ENCODE results near the gene NT5C3B.

Gene NT5C3B

DNA sequence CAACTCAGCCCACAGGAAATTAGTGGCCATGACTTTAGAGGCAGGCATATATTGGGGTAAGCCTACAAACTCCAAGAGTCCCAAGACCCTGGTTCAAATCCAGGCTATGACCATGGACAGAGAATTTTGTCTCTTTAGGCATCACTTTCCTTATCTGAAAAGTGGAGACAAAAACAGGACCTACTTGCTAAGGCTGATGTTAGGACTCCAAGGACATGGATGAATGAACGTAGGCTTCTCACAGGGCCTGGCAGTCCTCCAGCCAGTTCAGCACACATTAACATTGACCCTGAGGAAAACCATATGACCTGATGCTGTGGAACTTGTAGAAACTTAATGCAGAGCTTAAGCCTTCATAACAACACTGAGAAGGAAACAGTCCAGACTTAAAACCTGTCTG lies 21.8 kb downstream of the NT5C3B start (continued):
- TF ChIP-seq, protein P1, sequence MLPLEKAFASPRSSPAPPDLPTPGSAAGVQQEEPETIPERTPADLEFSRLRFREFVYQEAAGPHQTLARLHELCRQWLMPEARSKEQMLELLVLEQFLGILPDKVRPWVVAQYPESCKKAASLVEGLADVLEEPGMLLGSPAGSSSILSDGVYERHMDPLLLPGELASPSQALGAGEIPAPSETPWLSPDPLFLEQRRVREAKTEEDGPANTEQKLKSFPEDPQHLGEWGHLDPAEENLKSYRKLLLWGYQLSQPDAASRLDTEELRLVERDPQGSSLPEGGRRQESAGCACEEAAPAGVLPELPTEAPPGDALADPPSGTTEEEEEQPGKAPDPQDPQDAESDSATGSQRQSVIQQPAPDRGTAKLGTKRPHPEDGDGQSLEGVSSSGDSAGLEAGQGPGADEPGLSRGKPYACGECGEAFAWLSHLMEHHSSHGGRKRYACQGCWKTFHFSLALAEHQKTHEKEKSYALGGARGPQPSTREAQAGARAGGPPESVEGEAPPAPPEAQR (tag by site-specific recombination; IDR thresholded peaks at IDR 0.05), result no peak
- TF ChIP-seq, protein P2, sequence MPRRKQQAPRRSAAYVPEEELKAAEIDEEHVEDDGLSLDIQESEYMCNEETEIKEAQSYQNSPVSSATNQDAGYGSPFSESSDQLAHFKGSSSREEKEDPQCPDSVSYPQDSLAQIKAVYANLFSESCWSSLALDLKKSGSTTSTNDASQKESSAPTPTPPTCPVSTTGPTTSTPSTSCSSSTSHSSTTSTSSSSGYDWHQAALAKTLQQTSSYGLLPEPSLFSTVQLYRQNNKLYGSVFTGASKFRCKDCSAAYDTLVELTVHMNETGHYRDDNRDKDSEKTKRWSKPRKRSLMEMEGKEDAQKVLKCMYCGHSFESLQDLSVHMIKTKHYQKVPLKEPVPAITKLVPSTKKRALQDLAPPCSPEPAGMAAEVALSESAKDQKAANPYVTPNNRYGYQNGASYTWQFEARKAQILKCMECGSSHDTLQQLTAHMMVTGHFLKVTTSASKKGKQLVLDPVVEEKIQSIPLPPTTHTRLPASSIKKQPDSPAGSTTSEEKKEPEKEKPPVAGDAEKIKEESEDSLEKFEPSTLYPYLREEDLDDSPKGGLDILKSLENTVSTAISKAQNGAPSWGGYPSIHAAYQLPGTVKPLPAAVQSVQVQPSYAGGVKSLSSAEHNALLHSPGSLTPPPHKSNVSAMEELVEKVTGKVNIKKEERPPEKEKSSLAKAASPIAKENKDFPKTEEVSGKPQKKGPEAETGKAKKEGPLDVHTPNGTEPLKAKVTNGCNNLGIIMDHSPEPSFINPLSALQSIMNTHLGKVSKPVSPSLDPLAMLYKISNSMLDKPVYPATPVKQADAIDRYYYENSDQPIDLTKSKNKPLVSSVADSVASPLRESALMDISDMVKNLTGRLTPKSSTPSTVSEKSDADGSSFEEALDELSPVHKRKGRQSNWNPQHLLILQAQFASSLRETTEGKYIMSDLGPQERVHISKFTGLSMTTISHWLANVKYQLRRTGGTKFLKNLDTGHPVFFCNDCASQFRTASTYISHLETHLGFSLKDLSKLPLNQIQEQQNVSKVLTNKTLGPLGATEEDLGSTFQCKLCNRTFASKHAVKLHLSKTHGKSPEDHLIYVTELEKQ (tag by site-specific recombination; IDR thresholded peaks at IDR 0.05; ENCODE audit: borderline replicate concordance), result no peak
- TF ChIP-seq ZNF76 (tag by site-specific recombination; IDR thresholded peaks at IDR 0.05; ENCODE audit: borderline replicate concordance, low read depth) (no peak), ZNF114 (tag by site-specific recombination; IDR thresholded peaks at IDR 0.05) (no peak), ZNF549 (tag by site-specific recombination; IDR thresholded peaks at IDR 0.05) (no peak), ZNF626 (tag by site-specific recombination; IDR thresholded peaks at IDR 0.05) (no peak), SP7 (tag by site-specific recombination; IDR thresholded peaks at IDR 0.05) (no peak), TCF7L2 (IDR thresholded peaks at IDR 0.05; ENCODE audit: borderline replicate concordance, low read depth, low read length) (no peak)
- TF ChIP-seq, protein P3, sequence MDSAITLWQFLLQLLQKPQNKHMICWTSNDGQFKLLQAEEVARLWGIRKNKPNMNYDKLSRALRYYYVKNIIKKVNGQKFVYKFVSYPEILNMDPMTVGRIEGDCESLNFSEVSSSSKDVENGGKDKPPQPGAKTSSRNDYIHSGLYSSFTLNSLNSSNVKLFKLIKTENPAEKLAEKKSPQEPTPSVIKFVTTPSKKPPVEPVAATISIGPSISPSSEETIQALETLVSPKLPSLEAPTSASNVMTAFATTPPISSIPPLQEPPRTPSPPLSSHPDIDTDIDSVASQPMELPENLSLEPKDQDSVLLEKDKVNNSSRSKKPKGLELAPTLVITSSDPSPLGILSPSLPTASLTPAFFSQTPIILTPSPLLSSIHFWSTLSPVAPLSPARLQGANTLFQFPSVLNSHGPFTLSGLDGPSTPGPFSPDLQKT (IDR thresholded peaks at IDR 0.05; ENCODE audit: borderline replicate concordance, low read depth, low read length), result no peak

DNA sequence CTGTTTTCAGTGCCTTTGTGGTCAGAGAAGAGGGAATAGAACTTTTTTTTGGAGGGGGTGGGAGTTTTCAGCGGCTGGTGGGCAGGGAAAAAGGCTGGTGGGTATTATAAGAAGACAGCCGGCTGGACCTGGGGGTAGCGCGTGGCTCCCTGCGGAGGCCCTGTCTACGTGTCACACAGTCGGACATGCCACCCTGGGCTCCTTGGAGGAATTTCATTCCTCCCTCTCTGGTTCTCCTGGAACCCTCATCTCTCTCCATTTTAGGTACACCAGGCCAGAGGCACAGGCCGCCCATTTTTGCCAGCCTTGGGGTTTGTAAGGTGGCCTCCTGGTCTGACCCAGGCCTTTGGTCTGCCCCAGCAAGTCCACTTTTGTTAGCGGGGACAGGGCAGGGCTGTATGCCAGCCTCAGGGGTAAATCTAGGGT lies 22.3 kb downstream of the NT5C3B start:
- no peaks in the 10 kb centered on the region for H3K9me3 ChIP-seq (ENCODE audit: control insufficient read depth, insufficient read depth, low read depth, low read length)
- peak overlapping the region; percentile 89 for H3K27ac ChIP-seq (ENCODE audit: extremely low read depth, low read depth, low read length)
- no peak for TF ChIP-seq ZNF677 (tag by site-specific recombination; IDR thresholded peaks at IDR 0.05)
- TF ChIP-seq, protein P4, sequence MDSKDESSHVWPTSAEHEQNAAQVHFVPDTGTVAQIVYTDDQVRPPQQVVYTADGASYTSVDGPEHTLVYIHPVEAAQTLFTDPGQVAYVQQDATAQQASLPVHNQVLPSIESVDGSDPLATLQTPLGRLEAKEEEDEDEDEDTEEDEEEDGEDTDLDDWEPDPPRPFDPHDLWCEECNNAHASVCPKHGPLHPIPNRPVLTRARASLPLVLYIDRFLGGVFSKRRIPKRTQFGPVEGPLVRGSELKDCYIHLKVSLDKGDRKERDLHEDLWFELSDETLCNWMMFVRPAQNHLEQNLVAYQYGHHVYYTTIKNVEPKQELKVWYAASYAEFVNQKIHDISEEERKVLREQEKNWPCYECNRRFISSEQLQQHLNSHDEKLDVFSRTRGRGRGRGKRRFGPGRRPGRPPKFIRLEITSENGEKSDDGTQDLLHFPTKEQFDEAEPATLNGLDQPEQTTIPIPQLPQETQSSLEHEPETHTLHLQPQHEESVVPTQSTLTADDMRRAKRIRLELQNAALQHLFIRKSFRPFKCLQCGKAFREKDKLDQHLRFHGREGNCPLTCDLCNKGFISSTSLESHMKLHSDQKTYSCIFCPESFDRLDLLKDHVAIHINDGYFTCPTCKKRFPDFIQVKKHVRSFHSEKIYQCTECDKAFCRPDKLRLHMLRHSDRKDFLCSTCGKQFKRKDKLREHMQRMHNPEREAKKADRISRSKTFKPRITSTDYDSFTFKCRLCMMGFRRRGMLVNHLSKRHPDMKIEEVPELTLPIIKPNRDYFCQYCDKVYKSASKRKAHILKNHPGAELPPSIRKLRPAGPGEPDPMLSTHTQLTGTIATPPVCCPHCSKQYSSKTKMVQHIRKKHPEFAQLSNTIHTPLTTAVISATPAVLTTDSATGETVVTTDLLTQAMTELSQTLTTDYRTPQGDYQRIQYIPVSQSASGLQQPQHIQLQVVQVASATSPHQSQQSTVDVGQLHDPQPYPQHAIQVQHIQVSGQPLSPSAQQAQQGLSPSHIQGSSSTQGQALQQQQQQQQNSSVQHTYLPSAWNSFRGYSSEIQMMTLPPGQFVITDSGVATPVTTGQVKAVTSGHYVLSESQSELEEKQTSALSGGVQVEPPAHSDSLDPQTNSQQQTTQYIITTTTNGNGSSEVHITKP (tag by site-specific recombination; IDR thresholded peaks at IDR 0.05), result peak; percentile 21; the same call in 1 of the 2 replicates
- no peak for TF ChIP-seq WT1 (tag by site-specific recombination; IDR thresholded peaks at IDR 0.05)
- TF ChIP-seq GLIS2 (tag by site-specific recombination; IDR thresholded peaks at IDR 0.05), result peak; percentile 38
- no peak for TF ChIP-seq ZXDB (tag by site-specific recombination; IDR thresholded peaks at IDR 0.05)
- H3K4me3 ChIP-seq (ENCODE audit: low read depth, low read length), result peak overlapping the region; percentile 73
- ChIA-PET CTCF (interaction anchor here (0.6 to 4.6 kb wide), 3 partner anchors 12 to 1562 kb away, joined by 3 to 45 read pairs (median 5); no protein-coding TSS in a partner anchor), POLR2A (interaction anchor here (1.0 to 3.5 kb wide), 7 partner anchors 9 to 124 kb away, joined by 4 to 37 read pairs (median 23); partner anchors contain the start of genes HAP1, JUP and NT5C3B)
- H3K36me3 ChIP-seq (ENCODE audit: control insufficient read depth in 2 of 2, insufficient read depth in 1 of 2, low read length in 2 of 2), result peaks cover 0 to 38% of the 10 kb centered on the region in 2 experiments; a peak in 2 of 3 replicates
- H3K4me1 ChIP-seq (ENCODE audit: control insufficient read depth, insufficient read depth, low read length), result 0 out of 2 replicates have a peak, but pooled peaks cover 8% of the 10 kb centered on the region
